ENCODE data around the gene TAF1L.
"Not testable (repeated sequence)": the region's sequence is repeated elsewhere in the genome, so short reads cannot be mapped to it uniquely, and the experiment has no call there.

TAF1L gene

GRCh38 chr9:32622948-32623347 is 12.5 kb downstream of the TAF1L start:
- no peak for TF ChIP-seq CTCF (IDR thresholded peaks at IDR 0.05; ENCODE audit: control insufficient read depth, extremely low read depth, insufficient read depth)
- DNase-seq (ENCODE audit: low read depth), result no peak
- H3K4me3 ChIP-seq (ENCODE audit: low read depth, low read length), result no peak overlapping the region

- no peak for TF ChIP-seq CTCF (IDR thresholded peaks at IDR 0.05; ENCODE audit: control insufficient read depth, extremely low read depth, insufficient read depth)
- no peak for DNase-seq (ENCODE audit: low read depth)
Observed at GRCh38 chr9:32618261-32618660, 17.2 kb downstream of the TAF1L start.

GRCh38 chr9:32606811-32607210 is 28.7 kb downstream of the TAF1L start:
- no peak for TF ChIP-seq CTCF (IDR thresholded peaks at IDR 0.05; ENCODE audit: control insufficient read depth, extremely low read depth, insufficient read depth)
- no peak for DNase-seq (ENCODE audit: low read depth)
- H3K4me3 ChIP-seq (ENCODE audit: low read depth, low read length), result no peak overlapping the region

More at GRCh38 chr9:32618261-32618660, 17.2 kb downstream of the TAF1L start:
- no peak overlapping the region for H3K4me3 ChIP-seq (ENCODE audit: low read depth, low read length)

- no peak for DNase-seq (ENCODE audit: low read depth)
- no peak for TF ChIP-seq CTCF (IDR thresholded peaks at IDR 0.05; ENCODE audit: control insufficient read depth, extremely low read depth, insufficient read depth)
- H3K4me3 ChIP-seq (ENCODE audit: low read depth, low read length), result no peak overlapping the region
Observed at GRCh38 chr9:32603914-32604852, 31.3 kb downstream of the TAF1L start.

GRCh38 chr9:32599021-32599420 is 36.4 kb downstream of the TAF1L start:
- DNase-seq (ENCODE audit: low read depth); H3K4me3 ChIP-seq (ENCODE audit: low read depth, low read length): not testable (repeated sequence)

- H3K4me3 ChIP-seq (ENCODE audit: low read depth, low read length), result no peak overlapping the region
- no peak for TF ChIP-seq CTCF (IDR thresholded peaks at IDR 0.05; ENCODE audit: control insufficient read depth, extremely low read depth, insufficient read depth)
- no peak for DNase-seq (ENCODE audit: low read depth)
Observed at GRCh38 chr9:32596936-32597335, 38.5 kb downstream of the TAF1L start.

GRCh38 chr9:32596096-32596865 is 39.2 kb downstream of the TAF1L start:
- H3K4me3 ChIP-seq (ENCODE audit: low read depth, low read length), result no peak overlapping the region
- no peak for DNase-seq (ENCODE audit: low read depth)
- TF ChIP-seq CTCF (IDR thresholded peaks at IDR 0.05; ENCODE audit: control insufficient read depth, extremely low read depth, insufficient read depth), result no peak
